PC-3 (cell line): ENCODE measurements around the gene RAB8A. TPM values are rescaled to one million over a fixed set of nuclear protein-coding genes. Genes with fewer than 3 reads are reported as not detected.

Experiments used
- ATAC-seq: fragments of 200-7000 bp; cut with Tn5 transposase; 2 replicates; pipeline ENCODE4 v1.9.1; 2020; ENCODE audit warnings: mild to moderate bottlenecking, moderate library complexity
- BruUV-seq: library from RNA; stranded (reverse); fragments of 400-500 nt; replicated peaks from 2 replicates; lab custom pipeline; 2021; lab: Mats Ljungman, UMichigan
- CTCF ChIA-PET: fragments of 300-600 bp; sonication (Branson Sonifier 250); formaldehyde crosslinking; loops from one replicate; lab custom pipeline; 2022; ENCODE audit warnings: antibody characterized with exemption; lab: Charles Lee
- POLR2A ChIA-PET: fragments of 300-600 bp; sonication (Branson Sonifier 250); formaldehyde crosslinking; loops from one replicate; lab custom pipeline; 2022; ENCODE audit warnings: antibody characterized with exemption; ENCODE audit not compliant: unreplicated experiment; lab: Charles Lee
- DNase-seq: peaks from one replicate; pipeline ENCODE4 v3.0.0-alpha.2; 2015
- H2AFZ ChIP-seq: fragments of 300-600 bp; sonication (generic); 2 replicates; pipeline ENCODE4 v1.6.0; 2016; ENCODE audit warnings: antibody characterized with exemption, low read length
- H3F3A ChIP-seq: fragments of 300-600 bp; sonication (generic); one replicate; pipeline ENCODE4 v1.6.0; 2017; ENCODE audit warnings: antibody characterized with exemption, low read length, control low read depth, mild to moderate bottlenecking; ENCODE audit not compliant: unreplicated experiment
- H3K27ac ChIP-seq: fragments of 300-600 bp; sonication (generic); 2 replicates; pipeline ENCODE4 v1.5.1; 2016; ENCODE audit warnings: mild to moderate bottlenecking, low read length
- H3K27me3 ChIP-seq: fragments of 300-600 bp; sonication (generic); 2 replicates; pipeline ENCODE4 v1.6.1; 2016; ENCODE audit warnings: low read length, mixed read lengths
- H3K36me3 ChIP-seq: fragments of 300-600 bp; sonication (generic); 2 replicates; pipeline ENCODE4 v1.6.1; 2016; ENCODE audit warnings: low read depth, mixed run types, low read length, mixed read lengths
- H3K4me1 ChIP-seq: fragments of 300-600 bp; sonication (generic); 2 replicates; pipeline ENCODE4 v1.5.1; 2016; ENCODE audit warnings: low read length; ENCODE audit not compliant: insufficient read depth
- H3K4me2 ChIP-seq: fragments of 300-600 bp; sonication (generic); 2 replicates; pipeline ENCODE4 v1.6.0; 2016; ENCODE audit warnings: low read length
- H3K4me3 ChIP-seq: fragments of 300-600 bp; sonication (generic); 2 replicates; pipeline ENCODE4 v1.5.1; 2016; ENCODE audit warnings: mild to moderate bottlenecking, low read length, mixed read lengths
- H3K79me2 ChIP-seq: fragments of 300-600 bp; sonication (generic); 2 replicates; pipeline ENCODE4 v1.6.1; 2017; ENCODE audit warnings: low read length, mixed read lengths
- H3K9ac ChIP-seq: fragments of 300-600 bp; sonication (generic); 2 replicates; pipeline ENCODE4 v1.6.0; 2016; ENCODE audit warnings: mild to moderate bottlenecking, low read length
- H3K9me2 ChIP-seq: fragments of 300-600 bp; sonication (generic); replicated peaks from 2 replicates; pipeline ENCODE4 v1.6.1; 2016; ENCODE audit warnings: mixed run types, low read length, mixed read lengths
- H3K9me3 ChIP-seq: fragments of 300-600 bp; sonication (generic); 2 replicates; pipeline ENCODE4 v1.6.1; 2016; ENCODE audit warnings: low read length, mixed read lengths
- H4K20me1 ChIP-seq: fragments of 300-600 bp; sonication (generic); 2 replicates; pipeline ENCODE4 v1.6.1; 2016; ENCODE audit warnings: low read length, mixed read lengths
- EZH2 ChIP-seq: fragments of 300-600 bp; sonication (generic); IDR thresholded peaks from one replicate; pipeline ENCODE4 v1.6.1; 2017; ENCODE audit warnings: antibody characterized with exemption, mild to moderate bottlenecking, low read length; ENCODE audit not compliant: unreplicated experiment
- EZH2phosphoT487 ChIP-seq: fragments of 300-600 bp; sonication (generic); IDR thresholded peaks from 2 replicates; pipeline ENCODE4 v1.6.1; 2018; ENCODE audit warnings: mild to moderate bottlenecking, antibody characterized with exemption, low read length, borderline replicate concordance
- intact Hi-C: fragments of 100-400 bp; cut with micrococcal nuclease; formaldehyde crosslinking; loops from 2 replicates; pipeline ENCODE4 v1.9.0; 2023
- total RNA-seq: library from RNA; depleted of rRNA; stranded (reverse); fragments of >200 nt; gene quantifications from 2 replicates; pipeline ENCODE4 v1.2.3, GENCODE V29; 2014
- TF ChIP-seq, protein P1 (sequence below): fragments of 300-600 bp; sonication (generic); conservative IDR thresholded peaks from 2 replicates; pipeline ENCODE4 v1.5.1; 2017; ENCODE audit warnings: antibody characterized with exemption, low read depth, mild to moderate bottlenecking, low read length

The RAB8A gene
- total RNA-seq, 1 experiment from 2014 or later: 94.5 TPM

GRCh38 chr19:16113727-16114126 lies 2.0 kb downstream of the RAB8A start:
- H4K20me1 ChIP-seq: no peaks in the 10 kb centered on the region
- no TSS peak for BruUV-seq
- no peak for ATAC-seq
- TF ChIP-seq, protein P1, sequence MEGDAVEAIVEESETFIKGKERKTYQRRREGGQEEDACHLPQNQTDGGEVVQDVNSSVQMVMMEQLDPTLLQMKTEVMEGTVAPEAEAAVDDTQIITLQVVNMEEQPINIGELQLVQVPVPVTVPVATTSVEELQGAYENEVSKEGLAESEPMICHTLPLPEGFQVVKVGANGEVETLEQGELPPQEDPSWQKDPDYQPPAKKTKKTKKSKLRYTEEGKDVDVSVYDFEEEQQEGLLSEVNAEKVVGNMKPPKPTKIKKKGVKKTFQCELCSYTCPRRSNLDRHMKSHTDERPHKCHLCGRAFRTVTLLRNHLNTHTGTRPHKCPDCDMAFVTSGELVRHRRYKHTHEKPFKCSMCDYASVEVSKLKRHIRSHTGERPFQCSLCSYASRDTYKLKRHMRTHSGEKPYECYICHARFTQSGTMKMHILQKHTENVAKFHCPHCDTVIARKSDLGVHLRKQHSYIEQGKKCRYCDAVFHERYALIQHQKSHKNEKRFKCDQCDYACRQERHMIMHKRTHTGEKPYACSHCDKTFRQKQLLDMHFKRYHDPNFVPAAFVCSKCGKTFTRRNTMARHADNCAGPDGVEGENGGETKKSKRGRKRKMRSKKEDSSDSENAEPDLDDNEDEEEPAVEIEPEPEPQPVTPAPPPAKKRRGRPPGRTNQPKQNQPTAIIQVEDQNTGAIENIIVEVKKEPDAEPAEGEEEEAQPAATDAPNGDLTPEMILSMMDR: no peak
- TF ChIP-seq EZH2 (no peak), EZH2phosphoT487 (no peak)
- peaks cover 59% of the 10 kb centered on the region for H3K79me2 ChIP-seq
- peak overlapping the region; percentile 7; the same call in 1 of the 2 replicates for H3K4me3 ChIP-seq
- H3F3A ChIP-seq: no peaks in the 10 kb centered on the region
- POLR2A ChIA-PET: no interaction called here
- H3K27ac ChIP-seq: no peak overlapping the region
- peaks cover 15% of the 10 kb centered on the region for H3K4me1 ChIP-seq
- intact Hi-C loops: no loop called here
- no peak overlapping the region for H3K9ac ChIP-seq
- peaks cover 7% of the 10 kb centered on the region for H3K36me3 ChIP-seq
- H3K4me2 ChIP-seq: peak overlapping the region; percentile 29; the same call in 1 of the 2 replicates
- no peak for DNase-seq
- H3K27me3 ChIP-seq: no peaks in the 10 kb centered on the region
- no peak overlapping the region for H2AFZ ChIP-seq
- no peaks in the 10 kb centered on the region for H3K9me3 ChIP-seq
- CTCF ChIA-PET: no interaction called here
- no peaks in the 10 kb centered on the region for H3K9me2 ChIP-seq

DNA sequence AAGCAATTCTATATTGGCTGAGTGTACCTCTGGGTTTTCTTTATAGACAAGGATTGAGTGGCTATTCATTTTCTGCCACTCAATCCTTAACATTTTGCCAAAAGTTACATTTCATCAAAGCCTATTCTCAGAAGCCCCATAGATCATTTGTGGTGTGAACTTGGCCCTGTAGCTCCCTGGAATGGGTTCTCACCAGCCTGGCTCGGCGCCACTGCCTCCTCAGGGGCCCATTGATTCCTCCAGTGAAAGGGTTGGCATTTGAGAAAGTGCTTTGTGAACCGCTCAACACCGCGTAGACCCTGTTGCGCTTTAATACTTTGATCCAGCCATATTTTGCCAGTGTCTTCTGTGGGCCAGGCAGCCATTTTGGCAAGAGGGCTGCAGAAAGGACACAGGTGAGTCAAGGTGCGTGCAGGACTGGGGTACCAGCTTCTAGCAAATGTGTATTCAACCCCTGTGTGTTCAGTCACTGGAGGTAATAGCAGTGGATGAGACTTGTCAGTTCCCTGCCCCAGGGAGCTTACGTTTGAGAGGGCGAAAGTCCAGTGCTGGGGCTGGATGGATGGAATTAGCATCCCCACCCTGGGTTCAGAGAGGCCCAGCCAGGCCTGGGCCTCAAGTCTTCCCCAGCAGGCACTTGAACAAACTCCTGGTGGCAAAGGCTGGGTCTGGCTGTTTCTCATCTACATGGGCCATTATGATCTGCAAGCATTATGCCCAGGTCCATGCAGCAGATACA lies 3.8 kb downstream of the RAB8A start:
- intact Hi-C loops: no loop called here
- Histone ChIP-seq H3K27ac (no peak overlapping the region), H3K9ac (no peak overlapping the region), H3K36me3 (peaks cover 16% of the 10 kb centered on the region), H3K9me2 (no peaks in the 10 kb centered on the region), H3K9me3 (no peaks in the 10 kb centered on the region), H4K20me1 (no peaks in the 10 kb centered on the region), H3K4me3 (no peak overlapping the region), H3K27me3 (no peaks in the 10 kb centered on the region), H3K4me2 (no peak overlapping the region), H2AFZ (no peak overlapping the region), H3K79me2 (peaks cover 59% of the 10 kb centered on the region), H3K4me1 (peaks cover 15% of the 10 kb centered on the region), H3F3A (no peaks in the 10 kb centered on the region)
- ChIA-PET POLR2A (no interaction called here), CTCF (no interaction called here)
- no TSS peak for BruUV-seq
- TF ChIP-seq EZH2 (no peak), EZH2phosphoT487 (no peak)
- TF ChIP-seq, protein P1: no peak
- DNase-seq: no peak
- no peak for ATAC-seq

DNA sequence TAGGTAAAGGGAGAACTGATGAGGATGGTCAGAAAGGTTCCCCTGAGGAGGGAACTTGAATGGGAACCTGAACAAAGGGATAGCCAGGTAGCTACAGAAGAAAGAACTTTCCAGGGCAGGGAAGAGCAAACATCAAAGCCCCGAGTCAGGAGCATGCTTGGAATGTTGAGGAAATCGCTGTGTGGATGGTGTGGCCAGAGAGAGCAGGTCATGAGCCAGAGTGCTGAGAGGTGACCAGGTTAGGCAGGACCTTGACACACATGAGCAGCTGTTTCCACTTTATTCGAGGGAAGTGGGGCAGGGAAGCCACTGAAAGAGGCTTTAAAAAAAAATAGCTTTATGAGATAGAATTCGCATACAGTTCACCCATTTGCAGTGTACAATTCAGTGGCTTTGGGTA lies 4.4 kb downstream of the RAB8A start:
- Histone ChIP-seq H3K4me3 (no peak overlapping the region), H3F3A (no peaks in the 10 kb centered on the region), H3K4me2 (no peak overlapping the region), H3K9me3 (no peaks in the 10 kb centered on the region), H3K9me2 (no peaks in the 10 kb centered on the region), H3K27ac (no peak overlapping the region), H3K9ac (no peak overlapping the region), H2AFZ (no peak overlapping the region), H3K4me1 (peaks cover 15% of the 10 kb centered on the region), H4K20me1 (no peaks in the 10 kb centered on the region), H3K79me2 (peaks cover 59% of the 10 kb centered on the region), H3K27me3 (no peaks in the 10 kb centered on the region), H3K36me3 (peaks cover 17% of the 10 kb centered on the region)
- BruUV-seq: no TSS peak
- TF ChIP-seq EZH2 (no peak), EZH2phosphoT487 (no peak)
- TF ChIP-seq, protein P1: no peak
- POLR2A ChIA-PET: no interaction called here
- intact Hi-C loops: no loop called here
- CTCF ChIA-PET: no interaction called here
- no peak for DNase-seq
- no peak for ATAC-seq
